Omental fat pad (tissue), 4 donors: ENCODE data around the gene FAM240A. TPM values are rescaled to one million over a fixed set of nuclear protein-coding genes. Genes with fewer than 3 reads are reported as not detected.
A peak's percentile ranks its signal among the peaks of the same experiment; 100 is the strongest.

Source experiments
- ATAC-seq: fragments of 150-250 bp; one replicate; pipeline ENCODE4 v1.9.1; 2016; ENCODE audit warnings: mild to moderate bottlenecking, moderate library complexity; ENCODE audit not compliant: low FRiP score
- DNase-seq: peaks from one replicate; pipeline ENCODE4 v3.0.0-alpha.2; 2019; ENCODE audit warnings: low spot score
- total RNA-seq, 4 donors: library from RNA; depleted of rRNA; stranded (reverse); fragments of >200 nt; gene quantifications; one replicate each; pipeline ENCODE4 v1.1.0, GENCODE V29; 2016
- TF ChIP-seq, protein P1 (sequence below), 3 donors: fragments of 450-650 bp; IDR thresholded peaks; one replicate each; pipeline ENCODE4 v1.5.1; 2016 to 2017; ENCODE audit warnings: antibody characterized with exemption in 3 of 3, mild to moderate bottlenecking in 3 of 3, moderate library complexity in 2 of 3

FAM240A gene
- total RNA-seq: not detected

GRCh38 chr3:46612324-46612723 is at the start of gene FAM240A:
TSS of gene FAM240A (plus strand) at chr3:46612525. CDS start at chr3:46612684, 159 bp downstream.
- no peak for ATAC-seq
- no peak for DNase-seq

GRCh38 chr3:46564190-46565021 is 47.9 kb upstream of the FAM240A start:
- DNase-seq: no peak
- ATAC-seq: no peak
- TF ChIP-seq, protein P1, sequence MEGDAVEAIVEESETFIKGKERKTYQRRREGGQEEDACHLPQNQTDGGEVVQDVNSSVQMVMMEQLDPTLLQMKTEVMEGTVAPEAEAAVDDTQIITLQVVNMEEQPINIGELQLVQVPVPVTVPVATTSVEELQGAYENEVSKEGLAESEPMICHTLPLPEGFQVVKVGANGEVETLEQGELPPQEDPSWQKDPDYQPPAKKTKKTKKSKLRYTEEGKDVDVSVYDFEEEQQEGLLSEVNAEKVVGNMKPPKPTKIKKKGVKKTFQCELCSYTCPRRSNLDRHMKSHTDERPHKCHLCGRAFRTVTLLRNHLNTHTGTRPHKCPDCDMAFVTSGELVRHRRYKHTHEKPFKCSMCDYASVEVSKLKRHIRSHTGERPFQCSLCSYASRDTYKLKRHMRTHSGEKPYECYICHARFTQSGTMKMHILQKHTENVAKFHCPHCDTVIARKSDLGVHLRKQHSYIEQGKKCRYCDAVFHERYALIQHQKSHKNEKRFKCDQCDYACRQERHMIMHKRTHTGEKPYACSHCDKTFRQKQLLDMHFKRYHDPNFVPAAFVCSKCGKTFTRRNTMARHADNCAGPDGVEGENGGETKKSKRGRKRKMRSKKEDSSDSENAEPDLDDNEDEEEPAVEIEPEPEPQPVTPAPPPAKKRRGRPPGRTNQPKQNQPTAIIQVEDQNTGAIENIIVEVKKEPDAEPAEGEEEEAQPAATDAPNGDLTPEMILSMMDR (IDR thresholded peaks at IDR 0.05): no peak

More at GRCh38 chr3:46612324-46612723, at the start of gene FAM240A:
- TF ChIP-seq, protein P1 (IDR thresholded peaks at IDR 0.05): no peak

DNA sequence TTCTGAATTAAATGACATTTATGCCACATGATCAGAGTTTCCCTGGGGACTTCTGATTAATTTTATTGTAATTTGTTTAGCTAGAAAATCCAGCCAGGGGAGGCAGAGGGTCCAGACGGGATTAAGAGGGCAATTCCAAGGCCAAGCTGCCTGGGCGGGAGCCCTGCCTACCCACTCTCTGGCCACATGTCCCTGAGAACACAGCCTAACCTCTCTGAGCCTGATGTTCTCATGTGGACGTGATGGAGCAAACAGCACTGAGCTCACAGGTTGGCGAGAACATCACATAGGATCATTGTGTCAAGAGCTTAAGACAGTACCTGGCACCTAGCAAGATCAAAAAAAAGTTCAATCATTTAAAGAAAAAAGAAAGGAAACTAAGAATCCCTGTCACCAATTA is 47.2 kb upstream of the FAM240A start:
- TF ChIP-seq, protein P1 (IDR thresholded peaks at IDR 0.05): no peak
- ATAC-seq: no peak
- DNase-seq: no peak

GRCh38 chr3:46565607-46566039 is 46.7 kb upstream of the FAM240A start:
- TF ChIP-seq, protein P1 (IDR thresholded peaks at IDR 0.05): no peak
- DNase-seq (no peak), ATAC-seq (peak; percentile 12)

- TF ChIP-seq, protein P1 (IDR thresholded peaks at IDR 0.05): no peak
- peak; percentile 90 for ATAC-seq
- no peak for DNase-seq
These were observed 46.2 kb upstream of the FAM240A start, which contains the start of gene LRRC2 for GRCh38 chr3:46566040-46566641. TSS of gene LRRC2 (minus strand) at chr3:46566302. CDS start at chr3:46551591, 14,711 bp downstream.

DNA sequence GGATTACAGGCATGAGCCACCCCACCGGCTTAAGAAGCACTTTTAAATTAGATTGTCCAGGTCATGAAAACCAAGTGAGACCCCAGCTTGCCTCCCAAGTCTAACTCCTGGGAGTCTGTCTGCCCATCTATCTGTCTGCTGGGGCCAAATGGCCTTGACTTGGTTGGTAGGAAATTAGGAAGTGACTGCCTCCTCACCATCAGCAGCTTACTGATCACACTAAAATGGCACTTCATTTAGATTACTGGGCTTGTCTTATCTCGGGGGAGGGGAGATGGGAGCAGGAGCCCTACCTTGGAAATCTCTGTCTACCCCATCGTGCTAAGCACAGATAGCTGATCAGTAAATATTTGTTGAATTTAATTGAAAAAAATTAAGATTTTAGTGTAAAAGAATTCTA is 40.6 kb upstream of the FAM240A start:
- ATAC-seq (no peak), DNase-seq (no peak)
- TF ChIP-seq, protein P1 (IDR thresholded peaks at IDR 0.05): no peak
